GM20431 (cell line): ENCODE measurements around the gene HPCAL1.

ENCODE experiments used
- in situ Hi-C: fragments of 300-500 bp; cut with MseI, MboI; formaldehyde crosslinking; loops from one replicate; pipeline ENCODE4 v1.15.0; 2020; ENCODE audit warnings: low sequenced_read_pairs; ENCODE audit not compliant: unreplicated experiment

The HPCAL1 gene

GRCh38 chr2:10300328-10300920 lies 2.3 kb upstream of the HPCAL1 start:
- in situ Hi-C loops = no loop called here

GRCh38 chr2:10300997-10301940 lies 1.4 kb upstream of the HPCAL1 start:
- in situ Hi-C loops = no loop called here

- in situ Hi-C loops = no loop called here
These were observed 694 bp upstream of the HPCAL1 start for GRCh38 chr2:10301941-10302478.

DNA sequence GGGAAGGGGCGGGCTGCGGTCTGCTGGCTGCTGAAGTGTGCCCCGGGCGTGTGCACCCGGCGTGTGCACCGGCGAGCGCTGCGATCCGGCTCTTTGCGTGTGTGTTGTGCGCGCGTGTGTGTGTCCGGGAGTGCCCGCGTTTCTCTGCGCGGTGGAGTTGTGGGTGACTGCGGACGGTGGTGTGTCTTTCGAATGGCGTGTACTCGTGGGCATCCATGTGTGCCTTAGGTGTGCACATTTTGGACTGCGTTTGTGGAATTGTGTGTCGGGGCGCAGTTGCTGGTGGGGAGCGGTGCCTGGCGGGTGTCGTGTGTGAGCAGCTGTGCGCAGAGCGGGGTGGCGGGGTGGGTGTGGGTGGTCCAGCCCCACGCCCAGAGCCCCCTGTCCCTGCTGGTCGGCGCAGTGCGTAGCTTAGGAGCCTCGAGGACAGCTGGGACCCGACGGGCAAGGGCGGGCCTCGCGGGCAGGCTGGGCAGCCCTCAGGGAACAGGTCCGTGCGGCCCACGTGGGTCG lies 533 bp downstream of the HPCAL1 start:
- in situ Hi-C loops = no loop called here

GRCh38 chr2:10303694-10304378 lies 1.1 kb downstream of the HPCAL1 start:
- in situ Hi-C loops = no loop called here

DNA sequence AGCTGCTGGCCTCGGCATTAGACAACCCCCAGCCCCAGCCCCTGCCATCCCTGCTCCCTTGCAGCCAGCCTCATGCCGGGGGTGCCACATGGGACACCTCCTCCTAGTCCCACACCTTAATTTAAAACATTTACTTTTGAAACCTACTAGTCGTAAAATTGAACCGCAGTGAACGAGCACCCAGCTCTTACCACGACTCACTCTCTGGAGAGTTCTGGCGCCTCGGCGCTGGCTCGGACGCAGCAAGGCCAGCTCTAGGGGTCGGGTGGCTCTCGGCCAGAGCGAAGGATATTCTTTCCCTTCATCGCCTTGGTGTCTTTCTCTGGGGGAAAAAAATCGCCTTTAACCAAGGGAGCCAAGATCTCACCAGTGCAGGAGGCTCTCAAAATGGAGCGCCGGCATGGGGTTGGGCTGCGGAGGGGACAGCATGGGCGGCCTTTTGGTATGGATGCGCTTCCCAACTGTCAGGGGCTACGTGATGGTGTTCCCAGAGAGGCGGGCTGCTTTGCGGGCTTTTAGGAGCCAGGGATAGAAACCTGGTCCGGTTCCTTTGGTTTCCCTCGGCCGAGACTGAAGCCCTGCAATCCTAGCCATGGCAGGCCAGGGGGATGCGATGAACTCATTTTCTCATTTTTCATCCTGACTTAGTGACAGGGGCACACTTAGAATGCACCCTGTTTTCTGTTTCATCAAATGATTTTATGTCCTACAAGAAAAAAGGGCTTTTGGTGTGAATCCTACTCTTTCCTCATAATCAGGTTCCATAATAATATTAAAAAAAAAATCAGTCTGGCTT lies 2.0 kb downstream of the HPCAL1 start:
- in situ Hi-C loops = no loop called here

DNA sequence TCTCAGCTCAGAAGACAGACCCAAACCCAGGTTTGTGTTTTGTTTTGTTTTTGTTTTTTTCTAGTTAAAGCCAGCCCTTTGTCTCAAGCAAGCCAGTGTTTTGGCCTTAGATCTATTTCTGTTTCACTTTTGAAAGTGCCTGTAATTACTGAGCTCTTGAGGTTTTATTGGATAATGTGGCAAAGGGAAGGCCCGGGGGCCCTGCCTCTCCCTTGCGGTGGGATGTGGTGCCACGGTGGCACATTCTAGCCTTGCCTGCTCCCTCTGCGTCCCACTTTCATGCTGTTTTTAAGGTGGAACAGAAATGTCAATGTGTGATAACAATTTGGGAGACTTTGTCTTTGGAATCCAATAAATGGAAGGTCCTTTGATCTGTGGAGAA lies 2.5 kb downstream of the HPCAL1 start:
- in situ Hi-C loops = no loop called here

- in situ Hi-C loops = no loop called here
These were observed 3.0 kb downstream of the HPCAL1 start for GRCh38 chr2:10305715-10306114.

GRCh38 chr2:10306901-10307463 lies 4.3 kb downstream of the HPCAL1 start:
- in situ Hi-C loops = no loop called here

- in situ Hi-C loops = no loop called here
These were observed 5.0 kb downstream of the HPCAL1 start for GRCh38 chr2:10307561-10308156.

DNA sequence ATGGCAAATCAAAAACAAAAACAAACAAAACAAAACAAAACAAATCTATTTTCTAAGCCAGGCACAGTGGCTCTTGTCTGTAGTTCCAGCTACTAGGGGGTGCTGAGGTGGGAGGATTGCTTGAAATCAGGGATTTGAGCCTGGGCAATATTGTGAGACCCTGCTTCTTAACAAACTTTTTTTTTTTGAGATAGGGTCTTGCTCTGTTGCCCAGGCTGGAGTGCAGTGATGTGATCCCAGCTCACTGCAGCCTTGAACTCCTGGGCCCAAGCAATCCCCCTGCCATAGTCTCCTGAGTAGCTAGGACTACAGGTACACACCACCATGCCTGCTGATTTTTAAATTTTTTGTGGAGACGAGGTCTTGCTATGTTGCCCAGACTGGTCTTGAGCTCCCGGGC lies 6.2 kb downstream of the HPCAL1 start:
- in situ Hi-C loops = no loop called here

DNA sequence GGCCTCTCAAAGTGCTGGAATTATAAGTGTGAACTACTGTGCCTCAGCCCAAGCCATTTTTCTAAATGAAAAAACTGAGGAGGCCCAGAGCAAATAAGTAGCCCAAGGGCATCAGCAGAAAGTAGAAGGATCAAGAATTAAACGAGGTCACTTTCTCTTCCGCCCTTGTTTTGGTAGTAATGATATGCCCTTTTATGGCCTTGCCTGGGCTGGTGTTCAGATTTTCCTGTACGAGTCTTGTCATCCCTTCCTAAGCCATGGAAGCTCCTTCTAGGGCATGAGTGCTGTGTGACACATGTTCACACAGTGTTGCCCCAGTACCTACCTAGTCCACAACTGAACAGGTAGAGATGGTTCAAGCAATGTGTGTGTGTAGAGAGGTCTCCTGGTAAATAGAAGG lies 6.6 kb downstream of the HPCAL1 start:
- in situ Hi-C loops = no loop called here

- in situ Hi-C loops = no loop called here
These were observed 7.7 kb downstream of the HPCAL1 start for GRCh38 chr2:10310309-10310888.

DNA sequence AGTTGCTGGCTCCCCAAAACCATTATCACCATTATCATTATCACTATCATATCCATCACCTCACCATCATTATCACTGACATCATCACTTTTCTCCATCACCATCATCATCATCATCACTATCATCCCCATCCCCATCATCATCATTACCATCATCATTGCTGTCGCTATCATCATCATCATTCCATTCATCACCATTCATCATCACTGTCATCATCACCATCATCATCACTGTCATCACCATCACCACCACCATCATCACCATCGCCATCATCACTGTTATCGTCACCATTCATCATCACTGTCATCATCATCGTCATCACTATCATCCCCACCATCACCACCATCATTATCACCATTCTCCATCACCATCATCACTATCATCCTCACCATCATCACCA lies 9.0 kb downstream of the HPCAL1 start:
- in situ Hi-C loops = no loop called here

GRCh38 chr2:10312437-10312957 lies 9.8 kb downstream of the HPCAL1 start:
- in situ Hi-C loops = no loop called here

- in situ Hi-C loops = no loop called here
These were observed 13.6 kb downstream of the HPCAL1 start for GRCh38 chr2:10316336-10316735.

GRCh38 chr2:10316860-10317259 lies 14.2 kb downstream of the HPCAL1 start:
- in situ Hi-C loops = no loop called here

DNA sequence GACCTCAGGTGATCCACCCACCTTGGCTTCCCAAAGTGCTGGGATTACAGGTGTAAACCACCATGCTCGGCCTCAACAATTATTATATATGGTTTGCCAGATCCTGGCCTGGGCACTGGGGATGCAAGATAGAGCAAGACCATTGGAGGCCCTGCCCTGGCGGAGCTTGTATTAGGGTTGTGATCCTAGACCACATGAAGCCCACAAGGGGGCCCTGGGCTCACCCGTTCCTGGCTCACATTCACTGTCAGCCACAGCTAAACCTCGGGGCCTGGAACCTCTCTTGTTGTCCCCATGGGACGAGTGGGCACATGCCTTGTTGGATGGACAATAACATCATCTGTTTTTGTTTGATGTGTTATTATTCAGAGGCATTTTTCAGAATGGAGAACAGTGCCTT lies 14.9 kb downstream of the HPCAL1 start:
- in situ Hi-C loops = no loop called here

- in situ Hi-C loops = no loop called here
These were observed 15.6 kb downstream of the HPCAL1 start for GRCh38 chr2:10318345-10318744.
